Measurements from ENCODE around the gene DCAF16.

The DCAF16 gene

GRCh38 chr4:17781300-17782287 lies 29.0 kb downstream of the DCAF16 start, which contains the start of gene FAM184B:
Gene FAM184B, minus strand, starts transcription at chr4:17781621. Its CDS starts 322 bp downstream, at chr4:17781299.
- peak in 15 of 51 donors; percentile 3 to 52 (median 19) for DNase-seq

DNA sequence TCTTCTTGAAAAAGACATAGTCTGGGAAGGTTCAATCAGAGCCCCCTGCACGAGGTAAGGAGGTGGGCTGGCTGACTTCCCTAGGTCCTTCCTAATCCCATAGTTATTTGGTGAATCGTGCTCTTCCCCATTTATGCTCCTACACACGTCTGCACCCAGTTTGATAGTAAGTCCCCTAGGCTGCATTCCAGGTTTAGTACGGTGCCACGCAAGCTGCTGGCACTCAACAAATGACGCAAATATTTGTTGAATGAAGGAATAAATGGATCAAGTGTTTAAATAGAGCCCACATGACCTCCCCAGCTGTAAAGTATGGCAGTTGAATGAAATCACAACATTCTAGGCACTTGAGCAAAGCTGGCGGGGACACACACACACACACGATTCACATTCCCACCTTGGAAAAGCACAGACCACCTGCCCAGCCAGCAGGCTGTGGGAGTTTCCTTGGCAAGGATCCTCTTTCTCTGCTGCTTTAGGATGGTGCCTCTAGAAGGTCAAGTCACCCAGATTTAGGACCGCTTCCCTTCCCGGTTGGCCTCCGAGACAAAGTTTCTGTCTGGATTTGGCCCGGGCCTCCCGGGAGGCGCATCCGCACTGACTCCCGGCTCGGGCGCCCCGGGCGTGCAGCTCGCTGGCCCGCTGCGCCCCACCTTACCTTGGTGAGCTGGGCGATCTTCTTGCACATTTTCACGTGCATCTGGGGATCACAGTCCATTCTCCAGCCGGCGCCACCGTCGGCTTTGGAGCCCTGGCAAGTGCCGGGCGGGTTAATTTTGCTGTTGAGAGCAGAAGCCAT lies 29.9 kb downstream of the DCAF16 start:
- peak in 2 of 51 donors; percentile 38 to 50 for DNase-seq

DNA sequence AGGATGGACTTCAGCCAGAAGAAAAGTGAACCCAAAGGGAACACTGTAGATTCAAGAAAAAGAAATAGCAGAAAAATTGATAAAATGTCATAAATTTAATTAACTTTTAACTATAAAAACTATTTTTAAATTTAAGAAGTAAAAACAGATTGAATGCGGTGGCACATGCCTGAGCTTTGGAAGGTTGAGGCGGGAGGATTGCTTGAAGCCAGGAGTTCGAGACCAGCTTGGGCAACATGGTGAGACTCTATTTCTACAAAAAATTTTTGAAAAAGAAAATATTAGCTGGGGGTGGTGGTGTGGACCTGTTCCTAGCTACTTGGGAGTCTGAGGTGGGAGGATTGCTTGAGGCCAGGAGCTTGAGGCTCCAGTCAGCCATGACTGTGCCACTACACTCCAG lies 32.1 kb downstream of the DCAF16 start:
- DNase-seq, result no peak

GRCh38 chr4:17773135-17773698 lies 37.3 kb downstream of the DCAF16 start:
- DNase-seq, result no peak

GRCh38 chr4:17771284-17771908 lies 39.2 kb downstream of the DCAF16 start:
- no peak for DNase-seq

GRCh38 chr4:17770845-17771244 lies 39.7 kb downstream of the DCAF16 start:
- DNase-seq, result no peak

GRCh38 chr4:17769406-17770174 lies 41.0 kb downstream of the DCAF16 start:
- DNase-seq, result peak in 2 of 51 donors; percentile 1 to 5

GRCh38 chr4:17766826-17767458 lies 43.6 kb downstream of the DCAF16 start:
- no peak for DNase-seq

DNA sequence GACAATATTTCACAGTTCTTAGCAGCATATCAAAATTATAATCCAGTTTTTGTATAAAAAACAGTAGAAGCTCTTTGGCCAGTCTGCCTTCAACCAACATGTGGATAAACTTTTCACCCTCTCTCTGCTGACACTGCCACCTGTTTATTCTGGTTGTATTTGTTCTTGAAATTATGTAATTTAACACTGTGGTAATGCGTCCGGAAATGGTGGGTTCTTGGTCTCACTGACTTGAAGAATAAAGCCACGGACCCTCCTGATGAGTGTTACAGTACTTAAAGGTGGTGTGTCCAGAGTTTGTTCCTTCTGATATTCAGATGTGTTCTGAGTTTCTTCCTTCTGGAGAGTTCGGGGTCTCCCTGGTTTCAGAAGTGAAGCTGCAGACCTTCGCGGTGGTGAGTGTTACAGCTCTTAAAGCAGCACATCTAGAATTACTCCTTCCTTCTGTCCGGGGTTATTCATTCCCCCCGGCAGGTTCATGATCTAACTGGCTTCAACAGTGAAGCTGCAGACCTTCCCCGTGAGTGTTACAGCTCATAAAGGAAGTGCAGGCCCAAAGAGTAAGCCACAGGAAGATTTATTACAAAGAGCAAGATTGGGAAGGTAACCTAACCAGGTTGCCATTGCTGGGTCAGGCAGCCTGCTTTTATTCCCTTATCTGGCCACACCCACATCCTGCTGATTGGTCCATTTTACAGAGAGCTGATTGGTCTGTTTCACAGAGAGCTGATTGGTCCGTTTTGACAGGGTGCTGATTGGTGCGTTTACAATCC lies 44.9 kb downstream of the DCAF16 start:
- DNase-seq, result no peak

DNA sequence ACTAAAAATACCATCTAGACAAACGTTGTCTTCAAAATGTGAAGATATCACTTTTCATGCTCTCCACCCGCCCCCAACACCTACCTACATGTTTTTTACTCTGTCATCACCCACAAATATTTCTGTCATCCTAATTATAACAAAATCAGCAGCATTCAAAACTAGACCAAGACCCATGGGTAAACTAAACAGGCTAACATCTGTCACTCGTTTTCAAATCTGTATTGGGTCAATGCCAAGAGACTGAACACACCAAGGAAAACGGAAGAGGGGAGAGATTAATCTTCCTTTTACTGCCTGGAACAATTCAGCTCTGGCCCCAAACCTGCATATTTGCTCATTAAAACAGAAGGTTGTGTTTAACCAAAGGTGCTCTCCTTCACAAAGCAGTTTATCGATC lies 46.6 kb downstream of the DCAF16 start:
- DNase-seq, result no peak

- DNase-seq, result no peak
Measured at GRCh38 chr4:17763416-17763815, 47.1 kb downstream of the DCAF16 start.

DNA sequence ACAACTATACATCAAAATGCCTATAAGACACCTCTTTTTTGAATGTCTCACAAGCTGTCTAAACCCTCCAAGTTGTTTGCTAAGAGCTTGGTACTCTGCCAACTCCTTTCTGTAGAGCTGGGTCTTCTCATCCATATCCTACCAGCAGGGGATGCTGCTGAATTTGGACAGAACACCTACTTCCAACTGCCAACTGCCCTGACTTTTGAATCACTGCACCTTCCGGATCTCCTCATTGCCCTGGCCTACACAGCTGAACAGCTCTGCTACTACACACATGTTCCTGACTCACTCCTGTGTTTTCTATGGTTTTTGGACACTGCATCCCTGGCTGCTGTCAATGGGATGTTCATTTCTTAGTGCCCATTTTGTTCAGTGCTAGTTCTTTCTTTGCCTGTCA lies 47.8 kb downstream of the DCAF16 start:
- no peak for DNase-seq

GRCh38 chr4:17761062-17761461 lies 49.5 kb downstream of the DCAF16 start:
- DNase-seq, result no peak

DNA sequence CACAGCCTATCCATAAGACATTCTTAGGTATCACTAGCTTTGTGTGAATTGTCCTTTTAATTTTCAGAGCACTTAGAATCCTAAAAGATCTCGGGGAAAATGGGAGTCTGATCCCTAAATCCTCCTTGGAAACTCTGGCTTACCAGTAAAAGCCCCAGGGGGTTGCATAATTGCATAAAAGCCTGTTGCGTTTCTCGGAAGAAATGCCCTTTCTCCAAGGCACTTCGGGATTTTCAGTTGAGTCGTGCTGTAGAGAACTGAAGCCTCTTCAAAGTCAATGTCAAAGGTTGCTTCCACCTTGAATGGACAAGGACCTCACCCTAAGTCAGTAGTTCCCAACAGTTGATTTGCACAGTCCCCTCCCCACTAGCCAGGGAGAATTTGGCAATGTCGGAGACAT lies 49.9 kb downstream of the DCAF16 start:
- no peak for DNase-seq

GRCh38 chr4:17758485-17758884 lies 52.1 kb downstream of the DCAF16 start:
- DNase-seq, result no peak

GRCh38 chr4:17757621-17758020 lies 52.9 kb downstream of the DCAF16 start:
- no peak for DNase-seq

GRCh38 chr4:17753646-17754045 lies 56.9 kb downstream of the DCAF16 start:
- no peak for DNase-seq
